ENCODE measurements around the gene XRCC5.

- TF ChIP-seq CTCF (IDR thresholded peaks at IDR 0.05), result no peak
- no peak for TF ChIP-seq POLR2A (IDR thresholded peaks at IDR 0.05)
Measured at GRCh38 chr2:216181953-216182461, 72.9 kb downstream of the XRCC5 start.

All from tibial nerve (tissue), 3 donors.